Endometrial microvascular endothelial cells (primary cell): ENCODE results near the gene KCNIP4. TPM values are rescaled to one million over a fixed set of nuclear protein-coding genes. Genes with fewer than 3 reads are reported as not detected.

Experiments used
- in situ Hi-C: cut with HindIII; loops from 2 replicates; pipeline ENCODE4 v1.10.0; 2017; ENCODE audit warnings: low sequenced_read_pairs, low pct_unique_long_range_greater_than_20kb; ENCODE audit errors: inconsistent ontology term
- total RNA-seq: library from RNA; depleted of rRNA; stranded (reverse); fragments of >200 nt; gene quantifications from one replicate; pipeline ENCODE4 v1.2.3, GENCODE V29; 2015; ENCODE audit errors: inconsistent ontology term

KCNIP4 gene
- total RNA-seq, 1 donor from 2014 or later = not detected

DNA sequence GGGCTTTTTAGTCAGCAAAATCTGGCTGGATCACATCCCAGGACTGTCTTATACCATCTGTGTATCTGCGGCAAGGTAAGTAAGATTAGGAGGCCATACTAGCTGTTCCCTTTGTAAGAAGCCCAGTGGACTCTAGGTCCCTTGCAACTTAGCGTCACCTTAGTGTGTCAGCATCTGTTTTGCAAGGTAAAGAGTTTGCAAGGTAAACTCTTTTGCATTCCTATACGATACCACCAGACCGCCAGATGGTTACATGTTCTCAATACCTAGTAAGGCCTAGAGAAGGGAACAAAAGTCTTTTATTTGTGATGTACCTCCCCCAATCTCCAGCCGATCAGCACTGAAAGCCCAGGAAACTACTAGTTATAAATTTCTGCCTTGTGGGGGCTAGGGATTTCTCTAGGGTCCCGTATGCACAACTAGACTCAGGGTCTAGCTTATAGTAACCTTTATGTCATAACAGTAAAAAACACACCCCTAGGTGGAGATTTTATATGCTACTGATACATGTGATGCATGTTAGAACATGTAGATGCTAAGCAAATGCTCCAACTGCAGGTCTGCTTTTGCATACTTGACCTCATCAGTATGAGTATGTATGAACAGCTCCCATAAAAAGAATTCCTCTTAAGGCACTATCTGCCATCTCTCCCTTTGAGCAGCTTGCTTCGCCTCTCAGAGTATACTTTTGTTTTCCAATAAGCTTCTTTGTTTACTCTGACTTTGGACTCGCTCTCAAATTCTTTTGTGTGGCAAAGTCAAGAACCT, 78.4 kb downstream of the KCNIP4 start:
- in situ Hi-C loops = no loop called here

DNA sequence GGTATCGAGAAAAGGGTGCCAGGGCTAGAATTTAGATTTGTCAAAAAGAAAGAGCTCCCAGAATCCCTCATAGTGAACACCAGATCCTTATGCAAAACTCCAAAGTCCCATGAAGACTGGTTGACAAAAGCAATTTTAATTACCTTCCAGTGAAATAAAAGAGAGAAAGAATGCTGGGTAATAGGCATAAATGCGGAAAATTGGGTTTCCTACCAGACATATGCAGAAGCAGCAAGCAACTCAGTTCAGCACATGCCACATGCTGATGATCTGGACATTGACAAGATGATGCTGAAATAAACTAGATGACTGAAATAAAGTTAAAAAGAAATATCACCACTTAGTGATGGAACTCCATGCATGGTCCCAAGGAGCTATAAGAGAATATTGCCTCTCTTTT, 83.9 kb downstream of the KCNIP4 start:
- in situ Hi-C loops = no loop called here

GRCh38 chr4:21862917-21863316, 85.7 kb downstream of the KCNIP4 start:
- in situ Hi-C loops = no loop called here

GRCh38 chr4:21858971-21859370, 89.6 kb downstream of the KCNIP4 start:
- in situ Hi-C loops = no loop called here

DNA sequence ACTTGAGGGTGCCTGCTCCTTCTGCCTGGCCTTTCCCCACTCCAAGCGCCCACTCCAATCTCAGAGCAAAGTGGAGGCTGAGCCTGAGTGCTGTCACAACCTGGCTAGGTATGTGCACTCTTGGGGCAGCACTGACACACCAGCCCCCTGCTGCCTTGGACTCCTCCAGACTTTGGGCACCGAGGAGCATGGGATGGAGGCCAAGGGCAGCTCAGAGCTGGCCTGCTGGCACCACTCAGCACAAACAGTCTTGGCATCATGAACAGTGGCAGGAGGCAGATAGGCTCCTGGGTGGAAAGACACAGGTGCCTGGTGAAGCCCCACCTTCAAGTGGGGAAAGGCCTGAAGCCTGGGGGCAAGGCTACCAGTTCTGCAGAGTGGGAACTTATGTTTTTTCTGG, 91.8 kb downstream of the KCNIP4 start:
- in situ Hi-C loops = no loop called here

DNA sequence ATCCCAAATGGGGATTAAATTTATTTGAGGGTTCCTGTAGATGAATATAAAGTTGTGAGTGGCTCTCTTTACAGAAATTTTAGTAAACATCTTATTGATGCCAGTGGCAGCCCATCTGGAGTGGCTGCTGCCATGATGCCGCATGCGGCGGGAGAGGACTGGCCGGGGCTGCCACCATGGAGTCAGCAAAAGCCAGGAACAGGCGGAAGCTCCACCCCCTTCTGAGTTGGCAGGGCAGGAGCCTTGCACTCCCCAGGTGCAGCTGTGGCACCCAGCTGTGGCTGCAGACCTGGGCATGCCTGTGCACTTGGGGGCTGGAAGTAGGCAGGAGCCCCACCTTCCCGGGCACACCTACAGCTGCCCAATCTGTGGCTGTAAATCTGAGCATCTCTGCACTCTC, 92.3 kb downstream of the KCNIP4 start:
- in situ Hi-C loops = no loop called here

- in situ Hi-C loops = no loop called here
Observed at GRCh38 chr4:21849077-21849476, 99.5 kb downstream of the KCNIP4 start.

- in situ Hi-C loops = no loop called here
Observed at GRCh38 chr4:21848021-21848420, 100.6 kb downstream of the KCNIP4 start.

DNA sequence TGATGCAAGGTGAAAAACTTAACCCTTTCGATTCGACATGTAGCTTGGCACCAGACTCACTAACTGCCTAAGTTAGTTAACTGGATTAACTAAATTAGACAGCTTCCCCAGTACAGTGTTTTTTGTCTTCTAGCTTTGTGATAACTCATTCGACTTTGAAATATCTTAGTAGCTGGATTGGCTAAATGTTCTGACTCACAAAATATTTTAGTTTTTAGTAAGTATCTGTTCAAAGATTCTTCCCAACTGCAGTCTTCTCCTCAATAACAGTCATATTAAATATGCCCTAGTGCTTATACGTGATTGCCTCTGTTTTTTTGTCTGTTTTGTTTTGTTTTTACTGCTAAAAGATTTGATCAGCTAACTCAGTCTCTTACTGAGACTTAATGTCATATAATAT, 102.9 kb downstream of the KCNIP4 start:
- in situ Hi-C loops = no loop called here

- in situ Hi-C loops = no loop called here
Observed at GRCh38 chr4:21835712-21836111, 112.9 kb downstream of the KCNIP4 start.

DNA sequence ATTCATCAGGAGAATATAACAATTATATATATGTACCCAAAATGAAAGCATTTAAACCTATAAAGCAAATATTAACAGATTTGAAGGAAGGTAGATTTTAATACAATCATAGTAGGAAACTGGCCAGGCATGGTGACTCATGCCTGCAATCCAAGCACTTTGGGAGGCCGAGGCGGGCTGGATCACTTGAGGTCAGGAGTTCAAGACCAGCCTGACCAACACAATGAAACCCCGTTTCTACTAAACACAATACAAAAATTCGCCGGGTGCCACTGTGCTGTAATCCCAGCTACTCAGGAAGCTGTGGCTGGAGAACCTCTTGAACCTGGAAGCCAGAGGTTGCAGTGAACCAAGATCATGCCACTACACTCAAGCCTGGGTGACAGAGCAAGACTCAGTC, 118.3 kb downstream of the KCNIP4 start:
- in situ Hi-C loops = no loop called here

GRCh38 chr4:21827575-21827974, 121.0 kb downstream of the KCNIP4 start:
- in situ Hi-C loops = no loop called here

GRCh38 chr4:21826071-21826470, 122.5 kb downstream of the KCNIP4 start:
- in situ Hi-C loops = no loop called here

GRCh38 chr4:21819086-21819485, 129.5 kb downstream of the KCNIP4 start:
- in situ Hi-C loops = no loop called here

DNA sequence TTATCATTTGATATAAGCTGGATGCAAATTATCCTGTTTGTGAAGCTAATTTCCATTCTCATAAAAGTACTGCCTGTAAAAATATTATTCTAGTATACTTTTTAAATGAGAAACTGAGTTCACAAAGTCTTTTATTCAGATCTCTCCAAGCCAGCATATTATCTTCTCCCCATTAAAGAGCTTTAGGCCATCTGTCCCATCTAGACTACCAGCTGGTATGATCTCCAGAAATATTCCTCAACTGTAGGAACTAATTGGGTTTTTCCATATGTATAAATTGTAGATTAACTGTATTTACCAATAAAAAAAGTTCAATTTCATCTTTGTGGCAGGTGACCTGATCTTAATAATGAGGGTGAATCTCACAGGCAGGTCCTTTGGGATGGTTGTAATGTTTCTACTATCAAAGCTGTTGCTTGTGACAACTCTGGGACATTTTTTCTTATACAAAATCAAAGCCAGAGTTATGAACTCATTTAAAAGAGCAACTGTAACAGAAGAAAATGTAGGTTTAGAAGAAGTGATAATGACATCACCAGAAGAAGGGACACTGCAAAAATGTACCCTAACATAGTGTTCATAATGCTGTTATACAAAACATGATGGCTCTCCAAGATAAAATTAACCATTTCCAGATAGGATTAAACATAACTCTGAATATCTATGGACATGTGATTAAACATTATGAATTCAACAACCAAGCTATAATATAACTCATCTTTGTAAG, 132.8 kb downstream of the KCNIP4 start:
- in situ Hi-C loops = no loop called here

DNA sequence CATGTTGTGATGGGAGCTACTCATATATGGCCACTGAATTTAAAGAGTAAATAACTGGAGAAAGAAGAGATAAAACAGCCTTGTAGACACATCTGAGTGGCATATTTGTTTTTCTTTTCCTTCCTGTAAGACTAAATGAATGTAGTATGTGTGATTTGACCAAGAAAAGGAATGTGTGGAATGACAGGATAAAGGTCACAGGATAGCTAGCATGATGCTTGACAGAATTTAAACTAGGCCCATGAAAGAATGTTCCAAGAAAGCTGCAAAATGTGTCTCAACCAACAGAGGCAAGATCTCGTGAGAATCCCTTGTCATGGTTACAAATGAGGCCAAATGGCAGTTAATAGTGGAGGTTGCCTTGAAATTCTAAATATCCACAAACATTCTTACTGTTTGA, 137.0 kb downstream of the KCNIP4 start:
- in situ Hi-C loops = no loop called here

GRCh38 chr4:21806991-21807390, 141.6 kb downstream of the KCNIP4 start:
- in situ Hi-C loops = no loop called here

DNA sequence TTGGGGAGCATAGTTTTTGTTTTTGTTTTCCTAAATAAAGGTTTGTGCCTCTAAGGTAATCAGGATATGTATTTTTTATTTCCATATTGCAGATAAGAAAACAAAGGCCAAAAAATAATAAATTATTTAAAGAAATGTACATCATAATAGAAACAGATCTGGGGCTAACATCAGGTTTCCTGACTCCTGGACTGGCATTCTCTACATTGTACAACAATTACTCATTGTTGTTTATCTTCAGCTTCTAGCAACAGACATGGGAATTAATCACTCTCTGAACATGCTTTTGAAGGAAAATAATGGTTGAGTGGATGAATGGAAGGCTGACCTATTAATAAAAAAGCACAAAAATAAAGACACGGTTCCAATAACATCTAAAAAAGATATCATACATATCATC, 146.2 kb downstream of the KCNIP4 start:
- in situ Hi-C loops = no loop called here

GRCh38 chr4:21801661-21802385, 146.7 kb downstream of the KCNIP4 start:
- in situ Hi-C loops = no loop called here

- in situ Hi-C loops = no loop called here
Observed at GRCh38 chr4:21795091-21795490, 153.5 kb downstream of the KCNIP4 start.
